HT1080 (cell line): ENCODE results near the gene CDC42EP3. TPM values are rescaled to one million over a fixed set of nuclear protein-coding genes. Genes with fewer than 3 reads are reported as not detected.

Experiments
- DNase-seq: peaks from one replicate; pipeline ENCODE4 v3.0.0-alpha.2; 2015; ENCODE audit warnings: low read depth
- total RNA-seq: library from RNA; depleted of rRNA; stranded (reverse); fragments of >200 nt; shearing (Covaris generic); gene quantifications from 2 replicates; pipeline ENCODE4 v1.2.3, GENCODE V29; 2014

The CDC42EP3 gene
- total RNA-seq, 1 experiment from 2014 or later: 101 TPM

DNA sequence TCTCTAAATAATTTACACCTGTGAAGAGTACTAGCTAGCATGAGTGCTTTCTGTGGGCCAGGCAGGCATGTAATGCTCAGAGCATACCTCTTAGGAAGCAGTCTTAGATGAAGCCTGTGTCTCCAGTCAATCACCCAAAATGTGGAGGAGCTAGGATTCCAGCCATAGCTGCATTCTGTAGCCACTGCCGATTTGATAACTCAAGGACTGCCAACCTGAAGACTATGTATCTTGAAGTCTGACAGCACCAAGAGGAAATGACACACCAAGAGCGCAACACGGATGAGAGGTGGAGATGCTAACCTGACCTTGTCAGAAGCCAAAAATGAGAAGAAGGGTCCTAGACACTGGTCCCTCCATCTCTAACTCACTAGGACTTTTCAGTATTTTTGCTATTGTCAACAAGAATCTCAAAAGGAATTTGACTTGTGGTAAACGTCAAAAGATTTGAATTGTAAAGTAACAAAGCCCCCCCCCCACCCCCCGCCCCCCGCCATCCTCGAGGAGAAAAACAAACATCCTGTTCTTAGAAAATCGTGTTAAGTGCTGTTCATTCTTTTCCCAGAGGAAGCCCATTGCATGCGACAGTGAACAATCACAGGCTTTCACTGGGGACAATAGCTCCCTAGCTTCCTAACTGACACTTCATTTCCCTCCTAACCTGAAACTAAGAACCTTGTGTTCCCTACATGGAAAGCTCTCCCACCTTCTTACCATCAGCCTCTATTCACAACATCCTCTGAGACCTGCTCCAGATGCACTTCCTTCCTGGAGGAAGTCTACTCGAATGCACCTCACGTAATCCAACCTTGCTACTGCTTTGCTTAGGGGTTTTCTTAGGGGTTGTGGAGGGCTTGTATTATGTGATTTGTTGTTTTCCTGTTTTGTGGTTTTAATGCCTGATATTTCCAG lies 14.7 kb downstream of the CDC42EP3 start:
- DNase-seq: peak; percentile 65

DNA sequence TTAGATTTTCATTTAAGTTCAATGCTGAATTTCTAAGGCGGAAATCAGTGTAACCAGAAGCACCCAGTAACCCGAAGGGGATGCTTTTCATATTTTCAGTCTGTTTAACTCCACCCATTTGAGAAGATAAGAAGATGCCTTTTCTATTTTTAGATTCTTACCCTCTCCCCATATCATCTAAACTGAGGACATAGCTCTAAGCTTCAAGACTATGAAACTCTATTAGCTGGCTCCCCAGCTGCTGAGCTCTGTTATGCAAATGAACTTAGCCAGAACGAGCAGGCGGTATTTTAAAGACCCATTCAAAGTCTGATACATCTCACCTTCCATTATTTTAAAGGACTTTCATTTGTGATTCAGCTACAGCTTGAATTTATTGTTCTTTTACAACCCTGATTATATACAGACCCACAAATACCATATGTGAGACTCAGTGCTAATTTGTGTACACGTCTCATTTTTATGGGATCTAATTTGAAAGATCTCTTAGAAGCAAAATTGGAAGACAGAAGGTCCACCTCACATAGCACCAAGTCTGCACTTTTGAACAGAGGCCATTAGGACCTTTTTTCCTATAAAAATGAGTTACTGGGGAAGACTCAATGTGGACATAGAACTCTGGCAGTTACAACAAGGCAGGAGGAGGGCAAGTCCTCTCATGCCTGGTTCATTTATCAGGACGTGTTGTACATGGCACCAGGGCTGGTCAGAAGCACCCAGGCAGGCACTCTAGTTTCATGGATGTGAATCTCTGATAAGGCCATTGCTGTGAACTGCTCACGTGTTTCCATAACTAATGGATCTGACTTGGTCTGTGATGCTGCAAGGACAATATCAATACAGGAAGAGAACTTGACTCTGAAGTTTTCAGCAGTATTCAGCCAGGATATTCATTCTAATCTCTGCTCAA lies 16.3 kb downstream of the CDC42EP3 start:
- no peak for DNase-seq

DNA sequence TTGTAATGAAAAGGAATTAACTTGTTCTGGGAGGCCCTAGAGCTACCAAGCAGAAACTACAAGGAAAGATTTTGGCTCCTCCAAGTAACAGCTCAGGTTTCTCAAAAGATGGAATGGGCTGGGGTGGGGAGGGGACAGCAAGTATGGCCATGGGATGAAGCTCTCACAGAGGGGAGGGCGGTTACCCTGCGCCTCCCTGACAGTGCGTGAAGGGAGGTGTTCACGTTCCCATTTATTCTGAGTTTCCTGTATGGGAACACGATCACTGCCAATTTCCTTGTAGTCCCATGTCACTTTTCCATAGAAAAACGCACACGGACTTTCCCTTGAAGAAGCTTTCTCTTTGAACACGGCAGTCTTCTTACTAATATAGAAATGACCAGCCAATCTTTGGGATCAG lies 17.0 kb downstream of the CDC42EP3 start:
- no peak for DNase-seq

DNA sequence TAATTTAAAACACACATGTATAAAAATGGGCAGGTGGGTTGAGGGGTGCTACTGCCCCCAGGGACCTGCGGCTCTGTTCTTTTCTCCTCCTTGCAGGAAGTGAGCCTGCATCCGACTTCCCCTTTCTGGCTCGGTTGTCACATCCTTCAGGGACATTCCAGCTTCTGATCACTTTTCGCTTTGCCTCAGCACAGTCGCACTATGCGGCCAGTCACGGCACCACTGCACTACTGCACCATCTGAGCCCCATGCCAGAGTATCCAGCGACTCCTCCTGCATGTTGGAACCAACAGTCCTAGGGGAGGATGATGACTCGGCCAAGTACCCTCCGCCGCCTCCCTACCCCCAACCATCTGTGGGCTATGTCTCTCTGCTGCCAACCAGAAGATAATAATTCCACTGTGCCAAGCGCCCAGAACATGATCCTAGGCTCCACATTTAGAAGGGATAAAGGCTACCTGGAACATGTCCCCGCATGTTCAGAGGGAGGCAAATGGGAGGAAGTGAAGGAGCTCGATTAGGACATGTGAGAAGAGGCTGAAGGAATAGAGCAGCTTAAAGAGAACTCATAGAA lies 17.6 kb downstream of the CDC42EP3 start:
- peak; percentile 56 for DNase-seq

DNA sequence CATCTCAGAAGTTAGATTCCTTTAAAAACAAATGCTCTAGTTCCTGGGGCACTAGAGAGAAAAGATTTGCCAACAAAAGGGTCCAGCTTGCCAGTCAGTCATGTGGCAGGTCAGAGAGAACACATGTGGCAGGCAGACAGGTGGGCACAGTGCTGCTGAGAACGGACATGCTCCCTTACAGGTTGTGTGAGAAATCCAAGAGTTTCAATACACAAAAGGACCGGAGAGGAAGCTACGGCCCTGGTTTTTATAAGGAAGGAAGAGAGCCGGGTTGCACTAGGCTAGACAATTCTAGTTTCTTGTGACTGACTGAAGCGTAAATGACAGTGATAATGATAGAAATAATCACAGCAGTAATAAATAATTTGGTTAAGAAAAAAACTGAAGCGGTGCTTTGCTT lies 18.3 kb downstream of the CDC42EP3 start:
- no peak for DNase-seq

DNA sequence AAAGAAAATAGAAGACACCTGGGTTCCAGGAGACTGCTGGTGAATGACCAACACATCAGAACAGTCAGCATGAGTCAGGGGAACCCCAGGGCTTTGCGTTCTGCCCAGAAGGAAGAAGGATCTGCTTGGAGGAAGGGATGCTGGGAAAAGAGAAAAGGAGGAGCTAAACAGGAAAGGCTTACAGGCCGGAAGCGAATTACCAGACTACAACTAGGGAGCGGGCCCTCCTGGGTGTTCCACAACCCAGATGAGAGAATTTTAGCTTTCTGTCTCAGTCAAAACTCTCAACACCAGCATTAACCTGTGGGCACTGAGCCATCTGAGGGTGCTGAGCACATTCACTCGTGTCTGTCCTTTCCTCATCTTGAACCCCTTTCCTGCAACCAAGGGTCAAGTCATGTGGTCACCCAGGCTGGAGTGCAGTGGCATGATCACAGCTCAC lies 19.2 kb downstream of the CDC42EP3 start:
- peak; percentile 99 for DNase-seq

DNA sequence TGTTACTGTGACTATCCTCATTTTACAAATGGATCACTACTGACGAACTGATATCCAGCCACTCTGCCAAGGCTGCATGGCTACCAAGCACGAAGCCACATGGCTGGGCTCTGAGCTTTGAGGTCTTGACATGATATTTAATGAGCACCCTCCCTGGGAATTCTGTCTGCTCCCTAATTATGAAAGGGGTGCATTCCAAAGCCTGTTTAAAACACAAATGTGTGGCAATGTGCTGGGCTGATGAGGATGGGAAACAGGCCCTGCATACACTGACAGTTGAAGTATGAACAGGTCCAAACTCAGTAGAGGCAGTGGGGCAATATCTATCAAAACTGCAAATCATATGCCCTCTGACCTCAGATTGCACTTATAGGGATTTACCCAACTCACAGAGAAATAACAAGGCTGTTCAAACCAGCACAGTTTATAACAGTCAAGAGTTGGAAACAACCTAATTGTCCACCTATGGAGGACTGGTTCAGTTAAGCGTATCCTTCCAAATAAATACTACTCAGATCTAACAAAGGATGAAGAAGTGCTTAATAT lies 20.8 kb downstream of the CDC42EP3 start:
- DNase-seq: no peak

DNA sequence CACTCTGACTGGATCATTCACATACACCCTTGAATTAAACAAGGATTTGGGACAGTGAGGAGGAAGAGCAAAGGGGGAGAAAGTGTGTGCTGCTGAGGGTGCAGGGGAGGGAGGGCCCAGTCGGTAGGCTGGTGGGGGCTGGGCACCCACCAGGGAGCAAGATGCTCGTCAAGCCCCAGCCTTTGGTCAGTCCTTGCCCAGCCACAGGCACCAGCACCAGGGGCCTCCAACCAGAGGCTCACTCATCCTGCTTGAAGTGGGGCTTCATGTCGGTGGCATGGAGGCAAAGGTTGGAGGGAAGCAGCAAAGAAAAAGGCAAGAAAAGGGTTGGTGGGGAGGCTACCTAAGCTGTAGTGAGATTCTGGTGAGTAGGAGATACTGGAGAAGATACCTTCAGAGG lies 21.9 kb downstream of the CDC42EP3 start:
- no peak for DNase-seq

DNA sequence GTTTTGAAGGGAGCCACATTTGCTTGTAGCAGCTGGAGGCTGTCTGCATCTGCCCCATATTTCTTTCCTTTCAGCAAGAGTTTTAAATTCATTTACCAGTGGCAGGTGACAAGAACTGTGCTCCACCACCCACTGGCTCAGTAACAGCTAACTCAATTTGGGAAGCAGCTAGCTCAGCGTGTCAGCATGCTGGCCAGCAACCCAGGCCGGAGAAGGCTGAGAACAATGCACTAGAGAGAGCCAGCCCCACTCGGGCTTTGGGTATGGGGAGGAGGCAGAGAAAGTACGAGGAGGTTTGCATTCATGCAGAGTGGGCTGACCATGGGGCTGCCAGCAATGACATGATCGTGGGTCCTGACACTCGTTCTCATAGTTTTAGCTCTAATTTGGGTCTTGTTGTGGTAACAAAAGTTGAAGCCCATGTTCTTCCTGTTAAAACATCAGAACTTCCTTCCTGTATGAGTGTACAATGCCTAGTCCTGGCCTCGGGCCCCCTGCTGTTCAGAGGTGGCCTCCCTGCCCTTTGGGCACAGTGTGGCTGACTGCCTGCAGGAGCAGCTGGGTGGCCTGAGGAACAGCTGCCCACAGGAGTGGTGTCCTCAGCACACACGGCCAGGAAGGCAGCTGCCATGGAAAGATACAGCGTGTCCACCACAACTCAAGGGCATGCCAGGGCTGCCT lies 23.0 kb downstream of the CDC42EP3 start:
- DNase-seq: no peak

DNA sequence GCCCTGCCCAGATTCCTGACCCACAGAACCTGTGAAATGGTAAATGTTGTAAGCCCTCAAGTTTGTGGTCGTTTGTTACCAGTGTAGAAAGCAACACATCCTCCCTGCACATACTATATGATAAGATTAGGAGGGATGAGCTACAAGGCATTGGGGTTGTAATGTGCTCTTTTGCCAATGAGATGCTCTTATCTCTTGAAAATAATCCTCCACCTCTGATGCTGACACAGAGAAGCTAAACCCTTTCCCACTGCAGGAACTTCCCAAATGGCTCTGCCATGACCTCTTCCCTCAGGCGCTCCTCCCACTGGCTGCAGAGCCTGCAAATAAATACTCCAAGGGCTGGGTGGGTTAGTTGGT lies 23.5 kb downstream of the CDC42EP3 start:
- no peak for DNase-seq

DNA sequence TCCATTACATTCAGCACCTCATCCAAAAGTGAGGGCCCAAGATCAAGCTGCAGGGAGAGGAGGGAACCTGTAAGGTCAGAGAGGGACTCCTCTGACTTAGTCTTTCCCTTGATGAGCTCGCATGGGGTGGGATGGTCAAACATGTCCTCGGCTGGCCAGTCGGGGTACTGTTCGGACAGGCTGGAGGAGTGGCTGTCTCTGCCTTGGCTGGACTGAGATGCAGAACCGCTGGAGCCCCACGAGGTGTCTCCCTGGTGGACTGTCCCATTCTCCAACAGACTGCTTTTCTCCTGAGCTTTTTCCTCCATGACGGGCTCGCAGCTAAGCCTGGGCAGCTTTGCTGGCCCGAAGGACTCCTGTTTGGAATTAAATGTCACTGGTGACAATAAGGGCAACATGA lies 25.6 kb downstream of the CDC42EP3 start:
- DNase-seq: no peak

DNA sequence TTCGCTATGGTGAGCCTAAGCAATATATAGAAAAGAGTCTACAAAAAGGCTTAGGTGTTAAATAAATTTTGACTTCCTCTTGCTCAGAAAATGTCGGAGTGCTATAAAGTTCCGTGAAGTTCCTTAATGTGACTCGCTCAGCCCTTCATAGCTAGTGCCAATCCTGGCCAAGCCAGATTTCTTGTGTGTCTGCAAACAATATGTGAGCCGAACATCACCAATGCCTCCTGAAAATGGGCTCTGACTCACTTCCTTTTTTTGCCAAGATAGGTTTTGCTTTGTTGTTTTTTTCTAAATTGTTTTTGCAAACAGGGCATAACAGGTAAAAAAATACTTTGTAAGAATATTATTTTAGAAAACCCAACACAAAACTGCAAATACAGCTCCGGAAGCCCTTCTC lies 26.1 kb downstream of the CDC42EP3 start:
- peak; percentile 80 for DNase-seq

DNA sequence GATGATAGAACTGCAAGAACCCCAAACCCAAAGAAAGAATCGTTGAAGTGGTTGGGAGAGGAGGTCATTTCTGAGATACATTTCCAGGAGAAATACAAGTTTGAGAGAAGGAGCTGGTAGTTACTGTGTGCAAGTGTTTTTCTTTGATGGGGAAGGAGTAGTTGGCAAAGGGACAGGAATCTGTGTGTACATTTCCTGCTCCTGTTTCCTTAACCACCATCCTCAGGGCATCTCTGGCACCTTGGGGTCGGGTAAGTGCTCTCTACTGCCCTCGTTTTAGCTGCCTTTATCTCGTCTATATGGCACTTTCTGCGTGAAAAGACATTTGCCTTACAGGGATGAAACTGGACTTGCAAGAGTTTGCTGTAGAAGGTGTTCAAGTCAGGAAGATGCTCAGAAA lies 27.3 kb downstream of the CDC42EP3 start:
- DNase-seq: no peak

DNA sequence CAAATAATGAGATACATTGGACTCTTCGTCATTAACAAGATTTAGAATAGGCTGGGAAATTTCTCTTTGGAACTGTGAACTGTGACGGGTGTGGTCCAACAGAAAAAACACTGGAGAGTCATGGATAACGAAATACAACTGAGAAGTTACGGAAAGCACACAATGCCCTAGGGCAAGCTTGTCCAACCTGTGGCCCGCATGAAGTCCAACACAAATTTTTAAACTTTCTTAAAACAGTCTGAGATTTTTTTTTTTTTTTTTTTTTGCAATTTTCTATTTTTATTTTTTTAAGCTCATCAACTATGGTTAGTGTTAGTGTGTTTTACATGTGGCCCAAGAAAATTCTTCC lies 27.7 kb downstream of the CDC42EP3 start:
- DNase-seq: no peak

DNA sequence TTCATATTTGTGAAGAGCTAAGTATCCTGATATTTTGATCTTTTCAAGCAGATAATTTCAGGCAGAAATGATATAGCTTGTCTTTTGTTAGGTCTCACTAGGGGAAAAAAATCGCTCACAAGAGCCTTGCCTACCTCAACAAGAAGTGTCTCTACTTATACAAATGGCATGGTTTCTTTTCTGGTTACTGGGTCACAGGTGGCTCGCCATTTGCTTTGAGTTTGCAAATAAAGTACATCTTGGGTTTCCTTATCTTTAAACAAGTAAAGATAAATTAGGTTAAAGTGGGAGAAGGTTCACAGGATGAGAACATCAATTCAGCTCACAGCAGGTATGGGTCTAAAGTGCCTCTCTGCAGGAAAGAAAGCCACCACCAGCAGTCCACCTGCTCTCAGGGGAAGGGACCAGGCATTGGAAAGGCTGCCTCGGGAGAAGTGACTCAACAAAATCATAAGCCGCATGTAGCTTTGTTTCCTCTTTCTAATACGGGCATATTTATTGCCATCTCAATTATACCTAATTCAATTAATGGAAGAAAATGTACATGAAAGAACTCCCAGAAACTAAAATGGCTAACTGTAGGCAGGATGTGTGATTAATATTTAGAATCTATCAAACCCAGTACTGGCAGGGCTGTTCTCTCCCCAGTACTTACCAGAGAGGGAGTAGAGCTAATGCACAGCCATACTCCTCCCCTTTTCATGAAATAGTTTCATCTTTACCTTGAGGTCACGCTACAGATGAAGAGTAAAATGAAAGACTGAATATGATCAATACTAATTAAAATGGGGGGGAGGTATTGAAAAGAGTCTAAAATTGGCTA lies 28.3 kb downstream of the CDC42EP3 start:
- DNase-seq: no peak

DNA sequence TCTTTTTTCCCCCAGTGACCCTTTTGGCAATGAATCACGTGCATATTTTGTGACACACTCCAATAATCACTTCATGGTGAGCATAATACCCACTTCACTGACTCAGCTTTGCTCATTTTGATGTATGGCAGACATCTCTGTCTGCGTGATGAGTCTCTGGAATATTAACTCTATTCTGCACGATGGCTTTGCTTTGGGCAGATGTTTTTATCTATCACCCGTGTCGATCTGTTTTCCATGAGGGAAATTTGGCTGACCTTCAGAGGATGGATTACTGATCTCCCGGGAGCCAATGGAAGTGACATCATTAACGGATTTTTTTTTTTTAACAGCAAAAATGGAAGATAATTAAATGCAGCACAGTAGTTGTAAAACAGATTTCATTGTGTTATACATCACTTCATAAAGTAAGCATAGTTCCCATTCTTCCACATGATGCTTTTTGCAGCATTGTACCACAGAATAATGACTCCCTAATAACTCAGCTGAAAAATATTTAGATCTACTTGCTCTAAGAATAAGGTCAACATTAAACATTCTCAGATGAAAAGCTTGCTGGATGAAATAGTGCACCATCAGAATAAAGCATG lies 29.8 kb downstream of the CDC42EP3 start:
- peak; percentile 53 for DNase-seq

DNA sequence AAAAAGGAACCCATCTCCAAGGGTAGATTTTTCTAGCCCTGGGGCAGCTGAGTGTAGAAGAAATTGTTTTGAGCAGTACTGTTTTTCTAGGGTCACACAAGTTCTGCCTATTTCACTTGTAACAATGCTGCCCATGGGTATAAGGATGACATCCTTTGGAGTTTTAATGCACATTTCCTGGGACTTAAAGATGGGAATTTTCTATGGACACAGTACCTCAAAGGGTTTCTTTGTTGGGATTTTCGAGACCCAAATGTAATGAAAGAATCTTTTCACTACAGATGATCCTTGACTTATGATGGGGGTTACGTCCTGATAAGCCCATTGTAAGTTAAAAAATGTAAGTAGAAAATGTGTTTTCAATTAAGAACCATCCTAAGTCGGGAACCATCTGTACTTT lies 31.8 kb downstream of the CDC42EP3 start:
- DNase-seq: no peak

DNA sequence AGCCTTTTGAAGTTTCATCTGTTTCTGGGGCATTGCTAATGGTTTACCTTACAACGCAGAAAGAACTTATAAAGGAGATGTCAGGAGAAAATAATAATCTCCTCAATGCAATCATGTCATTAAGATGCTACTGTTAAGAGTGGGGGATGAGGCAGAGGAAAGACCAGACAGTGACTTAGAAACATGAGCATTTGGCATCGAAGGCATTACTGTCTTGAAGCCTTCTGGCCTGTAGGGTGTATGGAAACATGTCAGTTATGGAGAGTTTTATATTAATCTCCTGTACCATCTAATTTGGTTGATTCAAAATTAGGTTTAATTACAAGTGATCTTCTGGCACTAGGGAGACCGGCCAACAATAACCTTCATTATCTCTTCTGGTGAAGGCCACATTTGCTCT lies 32.5 kb downstream of the CDC42EP3 start:
- DNase-seq: no peak

DNA sequence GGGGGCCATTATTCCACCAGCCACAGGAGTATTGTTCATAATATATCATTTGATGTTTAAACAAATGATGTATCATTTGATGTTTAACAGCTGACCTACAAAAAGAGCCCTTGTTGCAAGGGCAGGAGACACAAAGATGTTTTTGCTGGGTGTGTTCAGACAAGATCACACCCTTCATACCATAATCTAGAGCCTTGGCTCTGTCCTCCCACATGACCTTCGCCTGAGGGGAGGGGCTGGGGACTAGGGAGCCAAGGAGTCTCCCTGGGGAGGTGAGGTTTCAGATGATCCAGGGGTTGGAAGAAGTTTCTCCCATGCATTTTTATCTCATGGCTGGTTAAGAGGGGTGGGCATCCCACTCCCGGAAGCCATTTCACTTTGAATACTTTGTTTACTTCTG lies 33.5 kb downstream of the CDC42EP3 start:
- no peak for DNase-seq
